A673 (cell line): ENCODE results near the gene KCTD2. TPM values are rescaled to one million over a fixed set of nuclear protein-coding genes. Genes with fewer than 3 reads are reported as not detected.

ENCODE experiments used
- BruUV-seq: library from RNA; stranded (reverse); fragments of 400-500 nt; replicated peaks from 2 replicates; lab custom pipeline; 2021; lab: Mats Ljungman, UMichigan
- CTCF ChIA-PET: fragments of 300-600 bp; sonication (Branson Sonifier 250); formaldehyde crosslinking; loops from one replicate; lab custom pipeline; 2022; ENCODE audit warnings: antibody characterized with exemption; lab: Charles Lee
- POLR2A ChIA-PET: fragments of 300-600 bp; sonication (Branson Sonifier 250); formaldehyde crosslinking; loops from one replicate; lab custom pipeline; 2022; ENCODE audit warnings: antibody characterized with exemption; ENCODE audit not compliant: low non-redundant PET; lab: Charles Lee
- DNase-seq: peaks from one replicate; pipeline ENCODE4 v3.0.0-alpha.2; 2015; ENCODE audit warnings: low spot score
- H3K27ac ChIP-seq: fragments of 200-600 bp; sonication (generic); 2 replicates; pipeline ENCODE4 v1.5.1; 2016; ENCODE audit warnings: mixed run types, low read depth, mild to moderate bottlenecking, mixed read lengths, antibody characterized with exemption, low read length; ENCODE audit not compliant: poor library complexity, severe bottlenecking
- H3K27me3 ChIP-seq: fragments of 200-600 bp; sonication (generic); replicated peaks from 2 replicates; pipeline ENCODE4 v1.6.1; 2017; ENCODE audit warnings: mixed run types, low read depth, mild to moderate bottlenecking, mixed read lengths, antibody characterized with exemption, low read length; ENCODE audit not compliant: insufficient read depth, poor library complexity
- H3K36me3 ChIP-seq: fragments of 200-600 bp; sonication (generic); 2 replicates; pipeline ENCODE4 v1.6.1; 2016; ENCODE audit warnings: mixed run types, mild to moderate bottlenecking, mixed read lengths, antibody characterized with exemption, low read length; ENCODE audit not compliant: insufficient read depth, poor library complexity, severe bottlenecking
- H3K4me1 ChIP-seq: fragments of 200-600 bp; sonication (generic); 2 replicates; pipeline ENCODE4 v1.6.1; 2017; ENCODE audit warnings: mixed run types, mild to moderate bottlenecking, mixed read lengths, antibody characterized with exemption, low read length; ENCODE audit not compliant: insufficient read depth, poor library complexity, severe bottlenecking
- H3K4me3 ChIP-seq: fragments of 200-600 bp; sonication (generic); 2 replicates; pipeline ENCODE4 v1.5.1; 2016; ENCODE audit warnings: low read depth, mixed run types, mild to moderate bottlenecking, mixed read lengths, low read length; ENCODE audit not compliant: poor library complexity, severe bottlenecking
- H3K9me3 ChIP-seq: fragments of 200-600 bp; sonication (generic); 2 replicates; pipeline ENCODE4 v1.6.1; 2016; ENCODE audit warnings: mixed run types, low read depth, mild to moderate bottlenecking, mixed read lengths, antibody characterized with exemption, low read length; ENCODE audit not compliant: poor library complexity, severe bottlenecking
- CTCF ChIP-seq: fragments of 300-800, 200-600 bp; sonication (generic); conservative IDR thresholded peaks from 2 replicates; pipeline ENCODE4 v1.5.1; 2017; ENCODE audit warnings: low read depth, mild to moderate bottlenecking, antibody characterized with exemption, low read length, moderate library complexity, mixed read lengths
- EZH2 ChIP-seq: fragments of 200-600 bp; sonication (generic); IDR thresholded peaks from 2 replicates; pipeline ENCODE4 v1.6.1; 2017; ENCODE audit warnings: borderline replicate concordance, low read depth, mild to moderate bottlenecking, mixed read lengths, antibody characterized with exemption, low read length; ENCODE audit not compliant: poor library complexity, severe bottlenecking
- intact Hi-C: fragments of 100-400 bp; cut with micrococcal nuclease; formaldehyde crosslinking; loops from one replicate; pipeline ENCODE4 v1.10.0; 2022; ENCODE audit not compliant: unreplicated experiment
- total RNA-seq: library from RNA; stranded (reverse); gene quantifications from 2 replicates; pipeline ENCODE4 v1.2.3, GENCODE V29; 2021

KCTD2 gene
- total RNA-seq, 1 experiment from 2014 or later: 25.6 TPM

- Histone ChIP-seq H3K4me1 (peaks cover 4% of the 10 kb centered on the region), H3K9me3 (no peaks in the 10 kb centered on the region), H3K4me3 (no peak overlapping the region), H3K36me3 (no peaks in the 10 kb centered on the region), H3K27me3 (no peaks in the 10 kb centered on the region), H3K27ac (no peak overlapping the region)
- POLR2A ChIA-PET: no interaction called here
- intact Hi-C loops: no loop called here
- no TSS peak for BruUV-seq
- TF ChIP-seq CTCF (no peak), EZH2 (no peak)
- DNase-seq: no peak
- CTCF ChIA-PET: no interaction called here
These were observed 44.9 kb downstream of the KCTD2 start for GRCh38 chr17:75091855-75092327.

- DNase-seq: no peak
- no peaks in the 10 kb centered on the region for H3K27me3 ChIP-seq
- H3K4me3 ChIP-seq: no peak overlapping the region
- ChIA-PET POLR2A (no interaction called here), CTCF (no interaction called here)
- no peak overlapping the region for H3K27ac ChIP-seq
- H3K9me3 ChIP-seq: no peaks in the 10 kb centered on the region
- H3K4me1 ChIP-seq: no peaks in the 10 kb centered on the region
- no peaks in the 10 kb centered on the region for H3K36me3 ChIP-seq
- TF ChIP-seq EZH2: no peak
- TF ChIP-seq CTCF: no peak
- no TSS peak for BruUV-seq
- intact Hi-C loops: no loop called here
These were observed 46.6 kb downstream of the KCTD2 start for GRCh38 chr17:75093548-75094158.

- no TSS peak for BruUV-seq
- no peak for TF ChIP-seq CTCF
- TF ChIP-seq EZH2: no peak
- CTCF ChIA-PET: no interaction called here
- Histone ChIP-seq H3K4me1 (no peaks in the 10 kb centered on the region), H3K27me3 (no peaks in the 10 kb centered on the region), H3K9me3 (no peaks in the 10 kb centered on the region), H3K36me3 (no peaks in the 10 kb centered on the region), H3K27ac (no peak overlapping the region), H3K4me3 (no peak overlapping the region)
- POLR2A ChIA-PET: no interaction called here
- intact Hi-C loops: no loop called here
- no peak for DNase-seq
These were observed 47.9 kb downstream of the KCTD2 start for GRCh38 chr17:75094871-75095399.
